Subcutaneous abdominal adipose tissue (tissue), 5 donors: ENCODE results near the gene SYT1.

Experiments used
- H3K27ac ChIP-seq: one replicate; pipeline ENCODE4 v1.7.0; 2013; ENCODE audit warnings: low read depth, mild to moderate bottlenecking, inconsistent platforms, low read length, moderate library complexity
- H3K27me3 ChIP-seq, 5 donors: one replicate each; pipeline ENCODE4 v1.7.0; 2013; ENCODE audit warnings: low read length in 5 of 5, inconsistent platforms in 1 of 5; ENCODE audit not compliant: control insufficient read depth in 5 of 5, insufficient read depth in 4 of 5
- H3K36me3 ChIP-seq, 5 donors: one replicate each; pipeline ENCODE4 v1.7.0; 2013; ENCODE audit warnings: low read length in 5 of 5; ENCODE audit not compliant: control insufficient read depth in 5 of 5, insufficient read depth in 5 of 5
- H3K4me1 ChIP-seq, 5 donors: one replicate each; pipeline ENCODE4 v1.7.0; 2013; ENCODE audit warnings: low read length in 5 of 5, mild to moderate bottlenecking in 3 of 5, moderate library complexity in 1 of 5; ENCODE audit not compliant: control insufficient read depth in 5 of 5, insufficient read depth in 5 of 5
- H3K4me3 ChIP-seq, 5 donors: one replicate each; pipeline ENCODE4 v1.7.0; 2013; ENCODE audit warnings: low read length in 5 of 5, low read depth in 1 of 5
- H3K9ac ChIP-seq, 5 donors: one replicate each; pipeline ENCODE4 v1.7.0; 2013; ENCODE audit warnings: low read length in 5 of 5, mild to moderate bottlenecking in 4 of 5, moderate library complexity in 3 of 5
- H3K9me3 ChIP-seq, 5 donors: one replicate each; pipeline ENCODE4 v1.7.0; 2013; ENCODE audit warnings: low read length in 5 of 5; ENCODE audit not compliant: control insufficient read depth in 5 of 5
- donor health status: healthy.
- donor health status: healthy.
- donor health status: healthy.
- donor health status: healthy.
- donor health status: healthy.

SYT1 gene

GRCh38 chr12:79307340-79307739 lies 442.8 kb downstream of the SYT1 start:
- Histone ChIP-seq H3K9me3 (no peaks in the 10 kb centered on the region), H3K9ac (no peak overlapping the region), H3K27ac (no peak overlapping the region), H3K4me3 (no peak overlapping the region), H3K4me1 (no peaks in the 10 kb centered on the region), H3K27me3 (no peaks in the 10 kb centered on the region), H3K36me3 (no peaks in the 10 kb centered on the region)

- no peak overlapping the region for H3K27ac ChIP-seq
- no peaks in the 10 kb centered on the region for H3K27me3 ChIP-seq
- no peaks in the 10 kb centered on the region for H3K4me1 ChIP-seq
- H3K9ac ChIP-seq: no peak overlapping the region
- peaks cover 0 to under 1% (median 0%) of the 10 kb centered on the region in 5 donors for H3K9me3 ChIP-seq
- H3K36me3 ChIP-seq: no peaks in the 10 kb centered on the region
- H3K4me3 ChIP-seq: no peak overlapping the region
These were observed 444.5 kb downstream of the SYT1 start for GRCh38 chr12:79309039-79309438.

- no peak overlapping the region for H3K4me3 ChIP-seq
- H3K36me3 ChIP-seq: no peaks in the 10 kb centered on the region
- no peaks in the 10 kb centered on the region for H3K4me1 ChIP-seq
- no peak overlapping the region for H3K9ac ChIP-seq
- H3K27ac ChIP-seq: no peak overlapping the region
- H3K9me3 ChIP-seq: peaks cover 0 to 5% (median 0%) of the 10 kb centered on the region in 5 donors
- no peaks in the 10 kb centered on the region for H3K27me3 ChIP-seq
These were observed 452.7 kb downstream of the SYT1 start for GRCh38 chr12:79317179-79317847.

- no peaks in the 10 kb centered on the region for H3K4me1 ChIP-seq
- H3K27me3 ChIP-seq: no peaks in the 10 kb centered on the region
These were observed 458.3 kb downstream of the SYT1 start for GRCh38 chr12:79322905-79323304.

GRCh38 chr12:79324571-79324970 lies 460.0 kb downstream of the SYT1 start:
- H3K27ac ChIP-seq: no peak overlapping the region
- H3K36me3 ChIP-seq: no peaks in the 10 kb centered on the region

More at GRCh38 chr12:79322905-79323304, 458.3 kb downstream of the SYT1 start:
- Histone ChIP-seq H3K4me3 (no peak overlapping the region), H3K36me3 (no peaks in the 10 kb centered on the region), H3K27ac (no peak overlapping the region), H3K9ac (no peak overlapping the region), H3K9me3 (no peaks in the 10 kb centered on the region)

GRCh38 chr12:79326222-79326621 lies 461.6 kb downstream of the SYT1 start:
- H3K27me3 ChIP-seq: no peaks in the 10 kb centered on the region
- no peaks in the 10 kb centered on the region for H3K4me1 ChIP-seq
- no peaks in the 10 kb centered on the region for H3K36me3 ChIP-seq
- H3K9me3 ChIP-seq: no peaks in the 10 kb centered on the region
- no peak overlapping the region for H3K4me3 ChIP-seq
- H3K27ac ChIP-seq: no peak overlapping the region
- H3K9ac ChIP-seq: no peak overlapping the region

More at GRCh38 chr12:79324571-79324970, 460.0 kb downstream of the SYT1 start:
- Histone ChIP-seq H3K9ac (no peak overlapping the region), H3K4me1 (no peaks in the 10 kb centered on the region), H3K27me3 (no peaks in the 10 kb centered on the region), H3K9me3 (no peaks in the 10 kb centered on the region), H3K4me3 (no peak overlapping the region)

- Histone ChIP-seq H3K4me1 (no peaks in the 10 kb centered on the region), H3K36me3 (no peaks in the 10 kb centered on the region), H3K27me3 (no peaks in the 10 kb centered on the region), H3K27ac (no peak overlapping the region), H3K4me3 (no peak overlapping the region), H3K9me3 (no peaks in the 10 kb centered on the region), H3K9ac (no peak overlapping the region)
These were observed 462.1 kb downstream of the SYT1 start for GRCh38 chr12:79326663-79327062.

- Histone ChIP-seq H3K27ac (no peak overlapping the region), H3K4me1 (no peaks in the 10 kb centered on the region)
These were observed 462.9 kb downstream of the SYT1 start for GRCh38 chr12:79327465-79327864.

GRCh38 chr12:79329933-79330332 lies 465.4 kb downstream of the SYT1 start:
- Histone ChIP-seq H3K9ac (no peak overlapping the region), H3K27me3 (no peaks in the 10 kb centered on the region), H3K4me3 (no peak overlapping the region), H3K36me3 (no peaks in the 10 kb centered on the region), H3K9me3 (no peaks in the 10 kb centered on the region), H3K27ac (no peak overlapping the region), H3K4me1 (no peaks in the 10 kb centered on the region)

More at GRCh38 chr12:79327465-79327864, 462.9 kb downstream of the SYT1 start:
- Histone ChIP-seq H3K9ac (no peak overlapping the region), H3K36me3 (no peaks in the 10 kb centered on the region), H3K27me3 (no peaks in the 10 kb centered on the region), H3K9me3 (no peaks in the 10 kb centered on the region), H3K4me3 (no peak overlapping the region)

GRCh38 chr12:79331870-79332269 lies 467.3 kb downstream of the SYT1 start:
- no peaks in the 10 kb centered on the region for H3K27me3 ChIP-seq
- H3K27ac ChIP-seq: no peak overlapping the region
- no peak overlapping the region for H3K4me3 ChIP-seq
- H3K9ac ChIP-seq: no peak overlapping the region
- no peaks in the 10 kb centered on the region for H3K36me3 ChIP-seq
- no peaks in the 10 kb centered on the region for H3K9me3 ChIP-seq
- no peaks in the 10 kb centered on the region for H3K4me1 ChIP-seq
